Brain pericyte (primary cell): ENCODE data around the gene LMCD1.

Experiments
- DNase-seq: peaks from one replicate; pipeline ENCODE4 v3.0.0-alpha.2; 2012; ENCODE audit warnings: low read depth, low spot score

The LMCD1 gene

GRCh38 chr3:8617921-8618320 lies 116.3 kb downstream of the LMCD1 start:
- no peak for DNase-seq

- DNase-seq = no peak
These were observed 117.3 kb downstream of the LMCD1 start for GRCh38 chr3:8618950-8619349.

GRCh38 chr3:8619548-8619947 lies 117.9 kb downstream of the LMCD1 start:
- no peak for DNase-seq

- no peak for DNase-seq
These were observed 119.5 kb downstream of the LMCD1 start for GRCh38 chr3:8621141-8621540.

GRCh38 chr3:8621872-8622271 lies 120.2 kb downstream of the LMCD1 start:
- DNase-seq = no peak

GRCh38 chr3:8622873-8623691 lies 121.5 kb downstream of the LMCD1 start:
- DNase-seq = no peak

- DNase-seq = no peak
These were observed 122.1 kb downstream of the LMCD1 start for GRCh38 chr3:8623741-8624140.
